HepG2 (cell line): ENCODE measurements around the gene CTNNA2. TPM values are rescaled to one million over a fixed set of nuclear protein-coding genes. Genes with fewer than 3 reads are reported as not detected.

Experiments
- ATAC-seq: fragments of 200-7000 bp; cut with Tn5 transposase; 3 replicates; pipeline ENCODE4 v1.9.1; 2020; ENCODE audit warnings: mild to moderate bottlenecking, moderate library complexity
- BruUV-seq: library from RNA; stranded (reverse); fragments of 400-500 nt; replicated peaks from 2 replicates; lab custom pipeline; 2021; lab: Mats Ljungman, UMichigan
- CTCF ChIA-PET: fragments of 300-600 bp; formaldehyde crosslinking; extraction: SDS; loops from one replicate; lab custom pipeline; 2021; ENCODE audit warnings: low total read pairs, inconsistent platforms, low intra/inter-chr PET ratio; lab: Yijun Ruan, JAX
- POLR2A ChIA-PET: fragments of 350-600 bp; sonication (Branson Sonifier 250); formaldehyde crosslinking; loops from one replicate; lab custom pipeline; 2020; ENCODE audit warnings: antibody characterized with exemption, inconsistent platforms; lab: Yijun Ruan, JAX
- DNase-seq: peaks from one replicate; pipeline ENCODE4 v3.0.0-alpha.2; 2015; ENCODE audit warnings: low spot score
- FAIRE-seq: peaks from 3 replicates; lab custom pipeline; 2011; peaks lifted over from hg19 to GRCh38; lab: Jason Lieb, UNC
- H2AFZ ChIP-seq: one replicate; pipeline ENCODE4 v1.6.1; 2011; ENCODE audit warnings: low read length, inconsistent platforms
- H3K27ac ChIP-seq: fragments of 300-600 bp; 3 replicates; pipeline ENCODE4 v1.8.0; 2011; ENCODE audit warnings: mixed run types, mild to moderate bottlenecking, mixed read lengths, low read length, inconsistent platforms; ENCODE audit not compliant: insufficient read depth; ENCODE audit errors: extremely low read length
- H3K27me3 ChIP-seq, 2 experiments: fragments of 200-600 bp in 1 of 2; 2 replicates in 1 of 2; 3 replicates in 1 of 2; pipeline versions ENCODE4 v1.6.0 to v1.8.0; 2011; ENCODE audit warnings: low read length in 2 of 2, mild to moderate bottlenecking in 2 of 2, moderate library complexity in 2 of 2, inconsistent platforms in 1 of 2; ENCODE audit not compliant: insufficient read depth in 2 of 2, control insufficient read depth in 1 of 2
- H3K36me3 ChIP-seq, 2 experiments: fragments of 200-600 bp in 1 of 2; replicated peaks in 1 of 2; 2 replicates in 1 of 2; 3 replicates in 1 of 2; pipeline versions ENCODE4 v1.5.1 to v1.8.0; 2011; ENCODE audit warnings: low read length in 2 of 2, inconsistent platforms in 1 of 2; ENCODE audit not compliant: insufficient read depth in 2 of 2, control insufficient read depth in 1 of 2
- H3K4me1 ChIP-seq: 2 replicates; pipeline ENCODE4 v1.5.1; 2012; ENCODE audit warnings: low read length, inconsistent platforms; ENCODE audit not compliant: insufficient read depth
- H3K4me2 ChIP-seq: 2 replicates; pipeline ENCODE4 v1.6.0; 2011; ENCODE audit warnings: low read depth, low read length, inconsistent platforms
- H3K4me3 ChIP-seq, 3 experiments: fragments of 200-600 bp in 1 of 3; sonication (generic), shearing (Covaris generic) in 1 of 3; replicated peaks in 1 of 3; 2 replicates each; pipeline ENCODE4 v1.5.1; 2011 to 2016; ENCODE audit warnings: low read length in 3 of 3, inconsistent platforms in 2 of 3, low read depth in 2 of 3, mild to moderate bottlenecking in 2 of 3, control low read depth in 1 of 3, mixed read lengths in 1 of 3; ENCODE audit not compliant: insufficient read depth in 1 of 3
- H3K79me2 ChIP-seq: one replicate; pipeline ENCODE4 v1.6.1; 2011; ENCODE audit warnings: low read length, inconsistent platforms; ENCODE audit not compliant: insufficient read depth
- H3K9ac ChIP-seq: 2 replicates; pipeline ENCODE4 v1.6.0; 2011; ENCODE audit warnings: mild to moderate bottlenecking, low read depth, low read length, inconsistent platforms; ENCODE audit not compliant: insufficient read depth
- H3K9me3 ChIP-seq: 2 replicates; pipeline ENCODE4 v1.5.1; 2012; ENCODE audit warnings: mild to moderate bottlenecking, low read length
- H4K20me1 ChIP-seq: 2 replicates; pipeline ENCODE4 v1.6.0; 2011; ENCODE audit warnings: inconsistent platforms, mild to moderate bottlenecking, low read length, moderate library complexity; ENCODE audit not compliant: insufficient read depth
- ASH2L ChIP-seq: fragments of 300-600, 200-600 bp; sonication (generic); IDR thresholded peaks from 2 replicates; pipeline ENCODE4 v1.7.0; 2017; ENCODE audit warnings: low read depth, mild to moderate bottlenecking, moderate library complexity, mixed read lengths, low read length; ENCODE audit not compliant: insufficient read length
- CEBPB ChIP-seq: IDR thresholded peaks from 2 replicates; pipeline ENCODE4 v1.6.1; 2011; ENCODE audit warnings: low read depth, low read length, improper control_type of control experiment, borderline replicate concordance
- CEBPG ChIP-seq: IDR thresholded peaks from 2 replicates; pipeline ENCODE4 v1.6.1; 2016
- DR1 ChIP-seq: sonication (generic); formaldehyde crosslinking; IDR thresholded peaks from 2 replicates; pipeline ENCODE4 v1.8.0; 2021; ENCODE audit warnings: mild to moderate bottlenecking, missing genetic modification reagents, inconsistent platforms
- FOXC1 ChIP-seq: sonication (generic); formaldehyde crosslinking; IDR thresholded peaks from 2 replicates; pipeline ENCODE4 v1.8.0; 2022; ENCODE audit warnings: mild to moderate bottlenecking, missing genetic modification reagents, borderline replicate concordance
- GATAD2A ChIP-seq: IDR thresholded peaks from 2 replicates; pipeline ENCODE4 v1.6.1; 2016
- GTF2F1 ChIP-seq: fragments of 150-350 bp; IDR thresholded peaks from 2 replicates; pipeline ENCODE4 v1.6.1; 2014; ENCODE audit warnings: low read length
- HMGXB4 ChIP-seq, 2 experiments: sonication (generic) in 1 of 2; formaldehyde crosslinking in 1 of 2; IDR thresholded peaks; 2 replicates each; pipeline versions ENCODE4 v1.4.0 to v1.6.1; 2018 to 2020; ENCODE audit warnings: missing genetic modification reagents in 2 of 2, borderline replicate concordance in 1 of 2, low read depth in 1 of 2, mild to moderate bottlenecking in 1 of 2, missing biosample characterization in 1 of 2
- NCOR1 ChIP-seq: fragments of 200-600 bp; sonication (generic); IDR thresholded peaks from 2 replicates; pipeline ENCODE4 v1.7.0; 2017; ENCODE audit warnings: antibody characterized with exemption, low read length, borderline replicate concordance
- SOX6 ChIP-seq, 2 experiments: fragments of 450-650 bp in 1 of 2; sonication (generic) in 1 of 2; formaldehyde crosslinking in 1 of 2; IDR thresholded peaks; 2 replicates each; pipeline versions ENCODE4 v1.4.0 to v1.6.1; 2017 to 2020; ENCODE audit warnings: antibody characterized with exemption in 1 of 2, mild to moderate bottlenecking in 1 of 2, missing genetic modification reagents in 1 of 2
- SPEN ChIP-seq: sonication (generic); formaldehyde crosslinking; IDR thresholded peaks from 2 replicates; pipeline ENCODE4 v1.5.1; 2020; ENCODE audit warnings: low read depth, mild to moderate bottlenecking, missing genetic modification reagents
- TEAD3 ChIP-seq: optimal IDR thresholded peaks from 2 replicates; pipeline ENCODE3; 2016; ENCODE audit warnings: borderline replicate concordance
- ZFP62 ChIP-seq: sonication (generic); formaldehyde crosslinking; IDR thresholded peaks from 2 replicates; pipeline ENCODE4 v1.4.0; 2020; ENCODE audit warnings: missing genetic modification reagents
- ZNF674 ChIP-seq: sonication (generic); formaldehyde crosslinking; IDR thresholded peaks from 2 replicates; pipeline ENCODE4 v1.5.0; 2020; ENCODE audit warnings: low read depth, mild to moderate bottlenecking, missing genetic modification reagents
- WGBS: methylation state at CpG from one replicate; pipeline ENCODE4 v1.1.6; 2017; ENCODE audit warnings: low lambda C conversion rate; 5-methylcytosine and 5-hydroxymethylcytosine counted together
- in situ Hi-C: cut with HindIII; loops from 2 replicates; pipeline ENCODE4 v1.10.0; 2017; ENCODE audit warnings: low pct_unique_long_range_greater_than_20kb; ENCODE audit not compliant: extremely low pct_ligation_motif_present
- intact Hi-C: fragments of 100-400 bp; cut with micrococcal nuclease; formaldehyde crosslinking; loops from one replicate; pipeline ENCODE4 v1.10.0; 2022; ENCODE audit not compliant: unreplicated experiment
- polyA plus RNA-seq, 8 experiments: library from polyadenylated mRNA; depleted of rRNA in 3 of 8; stranded (reverse) in 7 of 8; unstranded in 1 of 8; fragments of >200 nt; fragmentation: Illumina TruSeq in 4 of 8; extraction: Trizol in 4 of 8; gene quantifications; 2 replicates each; pipeline versions ENCODE4 v1.2.1 to v1.2.3, GENCODE V29; 2011 to 2016; ENCODE audit warnings: low read depth in 4 of 8, missing spikeins in 1 of 8, mixed read lengths in 1 of 8; ENCODE audit not compliant: insufficient read depth in 1 of 8
- total RNA-seq, 5 experiments: library from RNA; depleted of rRNA; stranded (reverse); fragments of >200 nt; fragmentation: Illumina TruSeq; extraction: Trizol; gene quantifications; 2 replicates each; pipeline ENCODE4 v1.2.3, GENCODE V29; 2016; ENCODE audit warnings: low read depth in 1 of 5

The CTNNA2 gene
- total and polyA plus RNA-seq, 2 of the 13 experiments (the other 11 are each of a cell fraction or from before 2014, with no cell fraction given): not detected

DNA sequence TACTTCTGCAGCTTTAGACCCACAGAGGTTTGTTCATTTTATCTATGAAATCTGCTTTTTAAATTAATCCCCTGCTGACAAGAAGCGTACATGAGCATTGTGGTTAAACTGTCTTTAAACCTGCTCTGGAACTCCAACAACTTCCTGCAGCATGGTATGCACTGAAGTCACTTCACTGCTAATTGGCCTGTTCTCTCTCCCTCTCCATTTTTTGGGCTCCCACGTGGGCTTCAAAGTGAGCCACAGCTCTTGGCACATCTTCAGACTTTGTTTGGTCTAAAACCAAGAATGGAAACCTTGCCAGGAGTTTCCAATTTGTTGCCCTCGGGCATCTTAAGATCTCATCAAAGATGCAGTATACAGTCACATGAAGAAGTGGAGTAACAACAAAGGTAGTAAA, 480.3 kb downstream of the CTNNA2 start:
- no peak overlapping the region for H3K27ac ChIP-seq
- no peak overlapping the region for H3K9ac ChIP-seq
- no peaks in the 10 kb centered on the region for H3K79me2 ChIP-seq
- no peak for TF ChIP-seq GTF2F1
- no peak for TF ChIP-seq NCOR1
- no peak for TF ChIP-seq FOXC1 (CRISPR knock-in tag)
- no peak for TF ChIP-seq ZFP62 (CRISPR knock-in tag)
- TF ChIP-seq ASH2L: no peak
- TF ChIP-seq TEAD3 (CRISPR knock-in tag): no peak
- no peak for TF ChIP-seq HMGXB4 (CRISPR knock-in tag; IDR thresholded peaks at IDR 0.05; ENCODE audit: borderline replicate concordance in 1 of 2, low read depth in 1 of 2)
- DNase-seq: no peak
- CTCF ChIA-PET: no interaction called here
- H3K4me1 ChIP-seq: no peaks in the 10 kb centered on the region
- no peak for ATAC-seq
- H3K4me3 ChIP-seq: no peak overlapping the region
- FAIRE-seq: no peak
- H4K20me1 ChIP-seq: no peaks in the 10 kb centered on the region
- 32% methylated on average over 3 of the region's 3 CpGs for WGBS
- BruUV-seq: no TSS peak
- H3K4me2 ChIP-seq: no peak overlapping the region
- intact Hi-C loops: no loop called here
- no peaks in the 10 kb centered on the region for H3K9me3 ChIP-seq
- POLR2A ChIA-PET: no interaction called here
- H3K27me3 ChIP-seq: no peaks in the 10 kb centered on the region
- no peaks in the 10 kb centered on the region for H3K36me3 ChIP-seq
- in situ Hi-C loops: no loop called here
- no peak overlapping the region for H2AFZ ChIP-seq

- TF ChIP-seq SOX6 (IDR thresholded peaks at IDR 0.05): no peak
- no peak for TF ChIP-seq SOX6 (CRISPR knock-in tag; IDR thresholded peaks at IDR 0.05)
- TF ChIP-seq SPEN (CRISPR knock-in tag): no peak
- TF ChIP-seq DR1 (CRISPR knock-in tag): no peak
- TF ChIP-seq GATAD2A (CRISPR knock-in tag): no peak
- no peak for TF ChIP-seq ZNF674 (CRISPR knock-in tag)
- 0 out of 2 replicates have a peak, but pooled peaks have one; percentile 14 for TF ChIP-seq CEBPG (CRISPR knock-in tag)
- TF ChIP-seq CEBPB: peak; percentile 72
- Histone ChIP-seq H3K9ac (no peak overlapping the region), H2AFZ (no peak overlapping the region), H3K36me3 (no peaks in the 10 kb centered on the region), H3K9me3 (no peaks in the 10 kb centered on the region), H3K27ac (no peak overlapping the region), H3K4me2 (no peak overlapping the region), H3K79me2 (no peaks in the 10 kb centered on the region), H3K27me3 (no peaks in the 10 kb centered on the region), H3K4me3 (no peak overlapping the region), H3K4me1 (no peaks in the 10 kb centered on the region), H4K20me1 (no peaks in the 10 kb centered on the region)
- no TSS peak for BruUV-seq
- POLR2A ChIA-PET: no interaction called here
- in situ Hi-C loops: no loop called here
- intact Hi-C loops: no loop called here
- no peak for FAIRE-seq
- WGBS: 17% methylated on average over 5 of the region's 5 CpGs
- CTCF ChIA-PET: no interaction called here
- DNase-seq: no peak
- ATAC-seq: no peak
Observed at GRCh38 chr2:79994161-79994560, 481.3 kb downstream of the CTNNA2 start.
